Spleen (tissue), 11 donors: Measurements from ENCODE around the gene ERI3. TPM values are rescaled to one million over a fixed set of nuclear protein-coding genes. Genes with fewer than 3 reads are reported as not detected.

Experiments used
- DNase-seq: peaks from one replicate; pipeline ENCODE4 v3.0.0-alpha.2; 2020
- H3K27ac ChIP-seq, 8 donors: fragments of 200-600 bp; sonication (generic) in 7 of 8; 1 replicate in 4 of 8; 2 replicates in 4 of 8; pipeline versions ENCODE4 v1.5.0 to v1.8.0; 2016 to 2021; ENCODE audit warnings: inconsistent platforms in 4 of 8, mild to moderate bottlenecking in 4 of 8, moderate library complexity in 1 of 8
- H3K27me3 ChIP-seq, 7 donors: fragments of 200-600 bp; sonication (generic) in 6 of 7; replicated peaks in 1 of 7; 1 replicate in 4 of 7; 2 replicates in 3 of 7; pipeline versions ENCODE4 v1.5.0 to v1.8.0; 2016 to 2021; ENCODE audit warnings: inconsistent platforms in 3 of 7, mild to moderate bottlenecking in 1 of 7
- H3K36me3 ChIP-seq, 6 donors: fragments of 200-600 bp; sonication (generic) in 5 of 6; 1 replicate in 4 of 6; 2 replicates in 2 of 6; pipeline versions ENCODE4 v1.5.0 to v1.8.0; 2016 to 2021; ENCODE audit warnings: inconsistent platforms in 2 of 6
- H3K4me1 ChIP-seq, 6 donors: fragments of 200-600 bp; sonication (generic) in 5 of 6; 1 replicate in 3 of 6; 2 replicates in 3 of 6; pipeline versions ENCODE4 v1.5.0 to v1.8.0; 2016 to 2021; ENCODE audit warnings: inconsistent platforms in 3 of 6
- H3K4me3 ChIP-seq, 8 donors: fragments of 200-600 bp; sonication (generic) in 7 of 8; 1 replicate in 4 of 8; 2 replicates in 4 of 8; pipeline versions ENCODE4 v1.5.0 to v1.8.0; 2016 to 2021; ENCODE audit warnings: inconsistent platforms in 4 of 8, mild to moderate bottlenecking in 4 of 8, moderate library complexity in 2 of 8
- H3K9me3 ChIP-seq, 8 donors: fragments of 200-600 bp; sonication (generic) in 7 of 8; 1 replicate in 4 of 8; 2 replicates in 4 of 8; pipeline versions ENCODE4 v1.5.0 to v1.8.0; 2016 to 2021; ENCODE audit warnings: inconsistent platforms in 4 of 8
- POLR2A ChIP-seq, 3 donors: fragments of 450-650 bp; IDR thresholded peaks; one replicate each; pipeline ENCODE4 v1.5.1; 2017; ENCODE audit warnings: antibody characterized with exemption in 3 of 3, mild to moderate bottlenecking in 1 of 3
- POLR2AphosphoS5 ChIP-seq, 3 donors: sonication (generic); formaldehyde crosslinking; IDR thresholded peaks; one replicate each; pipeline ENCODE4 v1.5.1; 2017; ENCODE audit warnings: antibody characterized with exemption in 3 of 3
- WGBS, 5 donors: extraction: QIAGEN DNeasy Blood & Tissue Kit in 3 of 5; methylation state at CpG; one replicate each; pipeline versions ENCODE4 v1.1.5 to v1.1.7; 2013 to 2018; 5-methylcytosine and 5-hydroxymethylcytosine counted together
- intact Hi-C: fragments of 100-400 bp; cut with DNase I; formaldehyde crosslinking; loops from one replicate; pipeline ENCODE4 v1.15.0; 2023; ENCODE audit warnings: low total_unique reads
- polyA plus RNA-seq, 3 donors: library from polyadenylated mRNA; stranded (reverse); fragments of 200-250 nt; gene quantifications; one replicate each; pipeline ENCODE4 v1.2.1, GENCODE V29; 2013
- total RNA-seq, 7 donors: library from RNA; depleted of rRNA in 3 of 7; stranded (reverse); fragments of >200 nt in 3 of 7; fragmentation: NEBNext Ultra II Directional in 4 of 7; extraction: Animal tissue kit (Norgen Biotek cat#: 25700) in 4 of 7; gene quantifications; one replicate each; pipeline versions ENCODE4 v1.1.0 to v1.2.1, GENCODE V29; 2016 to 2021
- TF ChIP-seq, protein P1 (sequence below), 11 experiments: fragments of 200-600 bp in 7 of 11; fragments of 450-650 bp in 4 of 11; sonication (generic) in 4 of 11; IDR thresholded peaks in 8 of 11; conservative IDR thresholded peaks in 3 of 11; 1 replicate in 7 of 11; 2 replicates in 4 of 11; pipeline versions ENCODE4 v1.4.0 to v1.8.0; 2016 to 2021; ENCODE audit warnings: antibody characterized with exemption in 11 of 11, inconsistent platforms in 4 of 11, mild to moderate bottlenecking in 1 of 11
- donor health status: healthy with polysubstance abuse.
- donor health status: DM: no; HTN: no; CAD: no; lungs with moderate emphysema.
- donor health status: DM: no; HTN: no; CAD: no.
- donor health status: Bipolar disorder and iron deficiency.
- donor health status: healthy.
- donor health status: DM: no; HTN: no; CAD: no.
- donor health status: DM: yes; HTN: yes; CAD: no.

Gene ERI3
- total and polyA plus RNA-seq, 10 donors = 20.1 to 41.1 (median 27.3) TPM

GRCh38 chr1:44345187-44345775, 9.8 kb downstream of the ERI3 start:
- Histone ChIP-seq H3K4me1 (peaks cover 0 to 34% (median 0%) of the 10 kb centered on the region in 6 donors), H3K4me3 (no peak overlapping the region), H3K27ac (no peak overlapping the region), H3K36me3 (peaks cover 0 to 17% (median 2%) of the 10 kb centered on the region in 6 donors), H3K27me3 (no peaks in the 10 kb centered on the region), H3K9me3 (no peaks in the 10 kb centered on the region)
- TF ChIP-seq, protein P1, sequence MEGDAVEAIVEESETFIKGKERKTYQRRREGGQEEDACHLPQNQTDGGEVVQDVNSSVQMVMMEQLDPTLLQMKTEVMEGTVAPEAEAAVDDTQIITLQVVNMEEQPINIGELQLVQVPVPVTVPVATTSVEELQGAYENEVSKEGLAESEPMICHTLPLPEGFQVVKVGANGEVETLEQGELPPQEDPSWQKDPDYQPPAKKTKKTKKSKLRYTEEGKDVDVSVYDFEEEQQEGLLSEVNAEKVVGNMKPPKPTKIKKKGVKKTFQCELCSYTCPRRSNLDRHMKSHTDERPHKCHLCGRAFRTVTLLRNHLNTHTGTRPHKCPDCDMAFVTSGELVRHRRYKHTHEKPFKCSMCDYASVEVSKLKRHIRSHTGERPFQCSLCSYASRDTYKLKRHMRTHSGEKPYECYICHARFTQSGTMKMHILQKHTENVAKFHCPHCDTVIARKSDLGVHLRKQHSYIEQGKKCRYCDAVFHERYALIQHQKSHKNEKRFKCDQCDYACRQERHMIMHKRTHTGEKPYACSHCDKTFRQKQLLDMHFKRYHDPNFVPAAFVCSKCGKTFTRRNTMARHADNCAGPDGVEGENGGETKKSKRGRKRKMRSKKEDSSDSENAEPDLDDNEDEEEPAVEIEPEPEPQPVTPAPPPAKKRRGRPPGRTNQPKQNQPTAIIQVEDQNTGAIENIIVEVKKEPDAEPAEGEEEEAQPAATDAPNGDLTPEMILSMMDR (IDR thresholded peaks at IDR 0.05 in 8 of 11, conservative IDR thresholded peaks at IDR 0.05 in 3 of 11) = no peak
- TF ChIP-seq POLR2AphosphoS5 (IDR thresholded peaks at IDR 0.05) = no peak
- no peak for TF ChIP-seq POLR2A (IDR thresholded peaks at IDR 0.05)
- intact Hi-C loops = no loop called here
- DNase-seq = no peak

- Histone ChIP-seq H3K27me3 (no peaks in the 10 kb centered on the region), H3K9me3 (peaks cover 0 to 7% (median 0%) of the 10 kb centered on the region in 8 donors), H3K4me3 (no peak overlapping the region), H3K27ac (no peak overlapping the region), H3K36me3 (peaks cover 0 to 66% (median 36%) of the 10 kb centered on the region in 6 donors), H3K4me1 (peaks cover 0 to 11% (median 0%) of the 10 kb centered on the region in 6 donors)
- 87 to 94% (median 88%) methylated on average over 4 of the region's 4 CpGs for WGBS, 5 donors
- TF ChIP-seq, protein P1 (IDR thresholded peaks at IDR 0.05 in 8 of 11, conservative IDR thresholded peaks at IDR 0.05 in 3 of 11) = no peak
- TF ChIP-seq POLR2AphosphoS5 (IDR thresholded peaks at IDR 0.05) (no peak), POLR2A (IDR thresholded peaks at IDR 0.05) (no peak)
- DNase-seq = no peak
- intact Hi-C loops = no loop called here
Measured at GRCh38 chr1:44339731-44340130, 15.3 kb downstream of the ERI3 start.

- peaks cover 0 to 82% (median 43%) of the 10 kb centered on the region in 6 donors for H3K36me3 ChIP-seq
- H3K4me1 ChIP-seq = peaks cover 0 to 1% (median 0%) of the 10 kb centered on the region in 6 donors
- DNase-seq = no peak
- intact Hi-C loops = no loop called here
- TF ChIP-seq POLR2AphosphoS5 (IDR thresholded peaks at IDR 0.05) (no peak), POLR2A (IDR thresholded peaks at IDR 0.05) (no peak)
- TF ChIP-seq, protein P1 (IDR thresholded peaks at IDR 0.05 in 8 of 11, conservative IDR thresholded peaks at IDR 0.05 in 3 of 11) = no peak
- H3K9me3 ChIP-seq = peaks cover 0 to 7% (median 0%) of the 10 kb centered on the region in 8 donors
- no peaks in the 10 kb centered on the region for H3K27me3 ChIP-seq
- H3K27ac ChIP-seq = no peak overlapping the region
- H3K4me3 ChIP-seq = no peak overlapping the region
- WGBS, 5 donors = 88 to 100% (median 98%) methylated on average over 2 of the region's 2 CpGs
Measured at GRCh38 chr1:44338136-44338535, 16.9 kb downstream of the ERI3 start.

DNA sequence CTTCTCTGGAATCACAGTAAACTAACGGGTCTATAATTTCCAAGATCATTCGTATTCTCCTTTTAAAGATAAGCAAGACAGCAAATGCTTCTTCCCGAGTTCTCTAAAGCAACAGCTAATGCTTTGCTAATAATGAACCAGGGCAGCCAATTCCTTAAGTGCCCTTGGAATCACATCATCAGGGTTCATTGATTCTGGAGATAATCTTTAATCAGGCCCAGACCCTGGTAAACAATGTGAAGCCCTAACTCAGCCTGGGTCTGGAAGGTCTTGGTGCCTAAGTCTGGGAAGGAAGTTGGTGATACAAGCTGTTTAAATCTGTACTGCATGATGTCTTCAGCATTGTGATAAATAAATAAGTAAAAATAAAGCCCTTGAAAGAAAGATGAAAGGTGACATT, 18.4 kb downstream of the ERI3 start:
- WGBS, 5 donors = 83 to 90% (median 88%) methylated on average over 3 of the region's 3 CpGs
- DNase-seq = no peak
- no peak overlapping the region for H3K27ac ChIP-seq
- H3K9me3 ChIP-seq = peaks cover 0 to 7% (median 0%) of the 10 kb centered on the region in 8 donors
- peaks cover 0 to 90% (median 45%) of the 10 kb centered on the region in 6 donors for H3K36me3 ChIP-seq
- H3K4me3 ChIP-seq = no peak overlapping the region
- no peak for TF ChIP-seq POLR2AphosphoS5 (IDR thresholded peaks at IDR 0.05)
- no peak for TF ChIP-seq POLR2A (IDR thresholded peaks at IDR 0.05)
- TF ChIP-seq, protein P1 (IDR thresholded peaks at IDR 0.05 in 8 of 11, conservative IDR thresholded peaks at IDR 0.05 in 3 of 11) = no peak
- no peaks in the 10 kb centered on the region for H3K27me3 ChIP-seq
- no peaks in the 10 kb centered on the region for H3K4me1 ChIP-seq
- intact Hi-C loops = no loop called here
